PC-9 (cell line): ENCODE data around the gene BCAR3.

Experiments used
- EZH2 ChIP-seq: fragments of 200-600 bp; sonication (generic); IDR thresholded peaks from 2 replicates; pipeline ENCODE4 v1.8.0; 2017; ENCODE audit warnings: antibody characterized with exemption, low read depth
- TF ChIP-seq, protein P1 (sequence below): fragments of 200-600 bp; sonication (generic); conservative IDR thresholded peaks from 2 replicates; pipeline ENCODE4 v1.6.1; 2017; ENCODE audit warnings: mixed run types, antibody characterized with exemption, mild to moderate bottlenecking, moderate library complexity

DNA sequence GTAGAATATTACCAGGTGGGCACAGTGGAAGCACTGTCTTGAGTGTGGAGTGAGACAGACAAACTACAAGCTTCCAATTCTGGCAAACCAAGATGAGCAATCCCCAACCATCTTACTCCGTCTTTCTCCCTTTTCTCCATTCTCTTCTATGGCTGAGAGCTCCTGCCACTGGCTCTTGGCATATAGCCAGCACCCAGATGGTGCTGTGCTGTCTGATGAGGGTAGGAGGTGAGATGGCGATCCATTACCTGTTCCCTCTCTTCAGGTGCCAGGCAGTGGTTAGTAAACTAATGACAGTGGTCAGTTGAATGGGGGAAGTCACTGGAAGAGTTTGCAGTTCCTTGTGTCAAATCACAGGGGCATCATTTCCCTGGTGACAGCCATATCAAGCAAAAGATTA, 125.3 kb downstream of the BCAR3 start:
- TF ChIP-seq, protein P1, sequence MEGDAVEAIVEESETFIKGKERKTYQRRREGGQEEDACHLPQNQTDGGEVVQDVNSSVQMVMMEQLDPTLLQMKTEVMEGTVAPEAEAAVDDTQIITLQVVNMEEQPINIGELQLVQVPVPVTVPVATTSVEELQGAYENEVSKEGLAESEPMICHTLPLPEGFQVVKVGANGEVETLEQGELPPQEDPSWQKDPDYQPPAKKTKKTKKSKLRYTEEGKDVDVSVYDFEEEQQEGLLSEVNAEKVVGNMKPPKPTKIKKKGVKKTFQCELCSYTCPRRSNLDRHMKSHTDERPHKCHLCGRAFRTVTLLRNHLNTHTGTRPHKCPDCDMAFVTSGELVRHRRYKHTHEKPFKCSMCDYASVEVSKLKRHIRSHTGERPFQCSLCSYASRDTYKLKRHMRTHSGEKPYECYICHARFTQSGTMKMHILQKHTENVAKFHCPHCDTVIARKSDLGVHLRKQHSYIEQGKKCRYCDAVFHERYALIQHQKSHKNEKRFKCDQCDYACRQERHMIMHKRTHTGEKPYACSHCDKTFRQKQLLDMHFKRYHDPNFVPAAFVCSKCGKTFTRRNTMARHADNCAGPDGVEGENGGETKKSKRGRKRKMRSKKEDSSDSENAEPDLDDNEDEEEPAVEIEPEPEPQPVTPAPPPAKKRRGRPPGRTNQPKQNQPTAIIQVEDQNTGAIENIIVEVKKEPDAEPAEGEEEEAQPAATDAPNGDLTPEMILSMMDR: no peak
- TF ChIP-seq EZH2: no peak
